OCI-LY3 (cell line): ENCODE measurements around the gene BEGAIN.

Experiments used
- EZH2phosphoT487 ChIP-seq: fragments of 200-600 bp; shearing (Covaris generic); IDR thresholded peaks from 2 replicates; pipeline ENCODE4 v1.6.1; 2018; ENCODE audit warnings: antibody characterized with exemption, mixed run types, low read depth
- TF ChIP-seq, protein P1 (sequence below): fragments of 200-600, 300-600 bp; sonication (generic); IDR thresholded peaks from 2 replicates; pipeline ENCODE4 v1.5.1; 2014; ENCODE audit warnings: antibody characterized with exemption, low read length, low read depth

DNA sequence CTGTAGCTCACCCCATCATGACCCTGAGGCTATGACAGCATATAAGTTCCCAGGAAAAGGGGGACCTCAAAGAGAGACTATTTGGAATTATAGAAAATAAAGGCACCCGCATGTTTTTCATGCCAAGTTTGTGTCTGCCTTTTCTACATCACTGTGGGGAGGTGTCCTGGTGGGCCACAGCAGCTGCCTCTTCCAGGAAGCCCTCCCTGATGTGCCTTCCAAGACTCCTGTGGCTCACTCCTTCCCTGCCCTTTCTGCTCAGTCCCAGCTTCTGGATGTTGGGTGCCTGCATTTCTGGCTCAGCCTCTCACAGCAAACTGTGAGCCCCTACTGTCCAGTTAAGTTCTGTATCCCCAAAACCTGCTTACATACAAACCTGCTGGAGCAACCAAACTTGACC, 36.3 kb upstream of the BEGAIN start:
- TF ChIP-seq, protein P1, sequence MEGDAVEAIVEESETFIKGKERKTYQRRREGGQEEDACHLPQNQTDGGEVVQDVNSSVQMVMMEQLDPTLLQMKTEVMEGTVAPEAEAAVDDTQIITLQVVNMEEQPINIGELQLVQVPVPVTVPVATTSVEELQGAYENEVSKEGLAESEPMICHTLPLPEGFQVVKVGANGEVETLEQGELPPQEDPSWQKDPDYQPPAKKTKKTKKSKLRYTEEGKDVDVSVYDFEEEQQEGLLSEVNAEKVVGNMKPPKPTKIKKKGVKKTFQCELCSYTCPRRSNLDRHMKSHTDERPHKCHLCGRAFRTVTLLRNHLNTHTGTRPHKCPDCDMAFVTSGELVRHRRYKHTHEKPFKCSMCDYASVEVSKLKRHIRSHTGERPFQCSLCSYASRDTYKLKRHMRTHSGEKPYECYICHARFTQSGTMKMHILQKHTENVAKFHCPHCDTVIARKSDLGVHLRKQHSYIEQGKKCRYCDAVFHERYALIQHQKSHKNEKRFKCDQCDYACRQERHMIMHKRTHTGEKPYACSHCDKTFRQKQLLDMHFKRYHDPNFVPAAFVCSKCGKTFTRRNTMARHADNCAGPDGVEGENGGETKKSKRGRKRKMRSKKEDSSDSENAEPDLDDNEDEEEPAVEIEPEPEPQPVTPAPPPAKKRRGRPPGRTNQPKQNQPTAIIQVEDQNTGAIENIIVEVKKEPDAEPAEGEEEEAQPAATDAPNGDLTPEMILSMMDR, result no peak
- TF ChIP-seq EZH2phosphoT487, result no peak
